ENCODE results near the gene TM4SF20.
A peak's percentile ranks its signal among the peaks of the same experiment; 100 is the strongest.

Gene TM4SF20

DNA sequence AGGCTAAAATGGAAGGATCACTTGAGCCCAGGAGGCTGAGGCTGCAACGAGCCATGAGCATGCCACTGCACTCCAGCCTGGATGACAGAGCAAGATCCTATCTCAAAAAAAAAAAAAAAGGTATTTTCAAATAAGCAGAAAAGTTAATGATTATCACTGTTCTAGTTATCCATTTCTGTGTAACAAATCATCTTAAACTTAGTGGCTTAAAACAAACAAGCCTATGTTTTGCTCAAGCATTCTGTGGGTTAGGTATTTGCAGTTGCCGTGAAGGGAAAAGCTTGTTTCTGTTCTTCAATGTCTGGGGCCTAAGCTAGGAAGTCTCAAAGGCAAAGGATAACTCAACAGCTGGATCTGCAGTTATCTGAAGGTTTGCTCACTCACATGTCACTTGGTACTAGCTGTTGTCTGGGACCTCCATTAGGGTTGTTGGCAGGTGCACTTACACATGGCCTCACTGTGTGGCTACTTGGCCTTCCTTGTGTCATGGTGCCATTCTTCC is 40.0 kb downstream of the TM4SF20 start:
- Histone ChIP-seq H3K36me3 (replicated peaks in 1 of 2; ENCODE audit: control insufficient read depth in 2 of 2, insufficient read depth in 2 of 2, low read length in 2 of 2) (peaks cover 2 to 88% of the 10 kb centered on the region in 2 donors), H3K23ac (ENCODE audit: low read depth, low read length, poor library complexity) (no peak overlapping the region), H2BK120ac (ENCODE audit: low read depth, low read length) (no peak overlapping the region), H2BK5ac (ENCODE audit: low read length) (no peak overlapping the region), H2BK12ac (ENCODE audit: low read length) (no peak overlapping the region), H3K4me3 (ENCODE audit: low read length in 2 of 2) (no peak overlapping the region), H3K14ac (ENCODE audit: low read length) (no peak overlapping the region), H2BK15ac (ENCODE audit: low read length) (no peak overlapping the region), H2AK5ac (ENCODE audit: low read depth, low read length) (no peak overlapping the region), H3K4me2 (ENCODE audit: insufficient read depth, low read length, poor library complexity, severe bottlenecking) (no peak overlapping the region), H3K9ac (ENCODE audit: low read depth, low read length, poor library complexity) (no peak overlapping the region), H3K4ac (ENCODE audit: low read length) (no peak overlapping the region), H3K27me3 (ENCODE audit: control insufficient read depth in 3 of 3, insufficient read depth in 3 of 3, low read depth in 1 of 3, low read length in 3 of 3) (no peaks in the 10 kb centered on the region), H4K91ac (ENCODE audit: low read depth, low read length, poor library complexity) (no peak overlapping the region), H4K8ac (ENCODE audit: low read depth, low read length) (no peak overlapping the region), H3K27ac (replicated peaks; ENCODE audit: low read length) (no peak overlapping the region), H2AFZ (ENCODE audit: low read length) (no peak overlapping the region), H3K18ac (ENCODE audit: low read length) (no peak overlapping the region), H3K9me3 (replicated peaks in 1 of 2; ENCODE audit: control insufficient read depth in 2 of 2, insufficient read depth in 1 of 2, low read depth in 1 of 2, low read length in 2 of 2) (no peaks in the 10 kb centered on the region), H3K79me1 (ENCODE audit: low read depth, low read length) (no peaks in the 10 kb centered on the region), H3K4me1 (ENCODE audit: control insufficient read depth in 2 of 2, insufficient read depth in 1 of 2, low read depth in 1 of 2, low read length in 2 of 2) (no peaks in the 10 kb centered on the region)
- no CpG with 5 or more reads among the region's 2 CpGs for WGBS, 2 donors (ENCODE audit: extremely low coverage in 2 of 2, insufficient read length in 2 of 2, insufficient replicate concordance in 1 of 2)
- no peak for DNase-seq (ENCODE audit: low spot score)

GRCh38 chr2:227337442-227337841 is 41.7 kb downstream of the TM4SF20 start:
- Histone ChIP-seq H2AFZ (ENCODE audit: low read length) (no peak overlapping the region), H3K4ac (ENCODE audit: low read length) (no peak overlapping the region), H3K9ac (ENCODE audit: low read depth, low read length, poor library complexity) (no peak overlapping the region), H3K18ac (ENCODE audit: low read length) (no peak overlapping the region), H2AK5ac (ENCODE audit: low read depth, low read length) (no peak overlapping the region), H3K4me3 (ENCODE audit: low read length in 2 of 2) (no peak overlapping the region), H2BK12ac (ENCODE audit: low read length) (no peak overlapping the region), H3K23ac (ENCODE audit: low read depth, low read length, poor library complexity) (no peak overlapping the region), H3K27me3 (ENCODE audit: control insufficient read depth in 3 of 3, insufficient read depth in 3 of 3, low read depth in 1 of 3, low read length in 3 of 3) (no peaks in the 10 kb centered on the region), H4K91ac (ENCODE audit: low read depth, low read length, poor library complexity) (no peak overlapping the region), H3K27ac (replicated peaks; ENCODE audit: low read length) (no peak overlapping the region), H2BK120ac (ENCODE audit: low read depth, low read length) (no peak overlapping the region), H2BK15ac (ENCODE audit: low read length) (no peak overlapping the region), H3K9me3 (replicated peaks in 1 of 2; ENCODE audit: control insufficient read depth in 2 of 2, insufficient read depth in 1 of 2, low read depth in 1 of 2, low read length in 2 of 2) (no peaks in the 10 kb centered on the region), H2BK5ac (ENCODE audit: low read length) (no peak overlapping the region), H3K79me1 (ENCODE audit: low read depth, low read length) (no peaks in the 10 kb centered on the region), H4K8ac (ENCODE audit: low read depth, low read length) (no peak overlapping the region), H3K4me2 (ENCODE audit: insufficient read depth, low read length, poor library complexity, severe bottlenecking) (no peak overlapping the region), H3K4me1 (ENCODE audit: control insufficient read depth in 2 of 2, insufficient read depth in 1 of 2, low read depth in 1 of 2, low read length in 2 of 2) (no peaks in the 10 kb centered on the region), H3K36me3 (replicated peaks in 1 of 2; ENCODE audit: control insufficient read depth in 2 of 2, insufficient read depth in 2 of 2, low read length in 2 of 2) (peaks cover 4 to 88% of the 10 kb centered on the region in 2 donors), H3K14ac (ENCODE audit: low read length) (no peak overlapping the region)
- DNase-seq (ENCODE audit: low spot score), result no peak
- no CpG with 5 or more reads among the region's 2 CpGs for WGBS, 2 donors (ENCODE audit: extremely low coverage in 2 of 2, insufficient read length in 2 of 2, insufficient replicate concordance in 1 of 2)

- no peak overlapping the region for H2AK5ac ChIP-seq (ENCODE audit: low read depth, low read length)
- no peak overlapping the region for H2BK15ac ChIP-seq (ENCODE audit: low read length)
- no peak overlapping the region for H3K27ac ChIP-seq (replicated peaks; ENCODE audit: low read length)
- H3K36me3 ChIP-seq (replicated peaks in 1 of 2; ENCODE audit: control insufficient read depth in 2 of 2, insufficient read depth in 2 of 2, low read length in 2 of 2), result peaks cover 4 to 84% of the 10 kb centered on the region in 2 donors
- H3K18ac ChIP-seq (ENCODE audit: low read length), result no peak overlapping the region
- H2BK120ac ChIP-seq (ENCODE audit: low read depth, low read length), result no peak overlapping the region
- no peak for DNase-seq (ENCODE audit: low spot score)
- H4K8ac ChIP-seq (ENCODE audit: low read depth, low read length), result no peak overlapping the region
- no peak overlapping the region for H3K23ac ChIP-seq (ENCODE audit: low read depth, low read length, poor library complexity)
- H3K79me1 ChIP-seq (ENCODE audit: low read depth, low read length), result no peaks in the 10 kb centered on the region
- no CpG with 5 or more reads among the region's 1 CpG for WGBS, 2 donors (ENCODE audit: extremely low coverage in 2 of 2, insufficient read length in 2 of 2, insufficient replicate concordance in 1 of 2)
- no peak overlapping the region for H3K9ac ChIP-seq (ENCODE audit: low read depth, low read length, poor library complexity)
- H3K4ac ChIP-seq (ENCODE audit: low read length), result no peak overlapping the region
- H2AFZ ChIP-seq (ENCODE audit: low read length), result no peak overlapping the region
- H3K4me3 ChIP-seq (ENCODE audit: low read length in 2 of 2), result no peak overlapping the region
- no peak overlapping the region for H2BK12ac ChIP-seq (ENCODE audit: low read length)
- no peaks in the 10 kb centered on the region for H3K4me1 ChIP-seq (ENCODE audit: control insufficient read depth in 2 of 2, insufficient read depth in 1 of 2, low read depth in 1 of 2, low read length in 2 of 2)
- H3K4me2 ChIP-seq (ENCODE audit: insufficient read depth, low read length, poor library complexity, severe bottlenecking), result no peak overlapping the region
- no peak overlapping the region for H2BK5ac ChIP-seq (ENCODE audit: low read length)
- H4K91ac ChIP-seq (ENCODE audit: low read depth, low read length, poor library complexity), result no peak overlapping the region
- H3K9me3 ChIP-seq (replicated peaks in 1 of 2; ENCODE audit: control insufficient read depth in 2 of 2, insufficient read depth in 1 of 2, low read depth in 1 of 2, low read length in 2 of 2), result no peaks in the 10 kb centered on the region
- no peaks in the 10 kb centered on the region for H3K27me3 ChIP-seq (ENCODE audit: control insufficient read depth in 3 of 3, insufficient read depth in 3 of 3, low read depth in 1 of 3, low read length in 3 of 3)
- H3K14ac ChIP-seq (ENCODE audit: low read length), result no peak overlapping the region
Observed at GRCh38 chr2:227335713-227336112, 43.4 kb downstream of the TM4SF20 start.

DNA sequence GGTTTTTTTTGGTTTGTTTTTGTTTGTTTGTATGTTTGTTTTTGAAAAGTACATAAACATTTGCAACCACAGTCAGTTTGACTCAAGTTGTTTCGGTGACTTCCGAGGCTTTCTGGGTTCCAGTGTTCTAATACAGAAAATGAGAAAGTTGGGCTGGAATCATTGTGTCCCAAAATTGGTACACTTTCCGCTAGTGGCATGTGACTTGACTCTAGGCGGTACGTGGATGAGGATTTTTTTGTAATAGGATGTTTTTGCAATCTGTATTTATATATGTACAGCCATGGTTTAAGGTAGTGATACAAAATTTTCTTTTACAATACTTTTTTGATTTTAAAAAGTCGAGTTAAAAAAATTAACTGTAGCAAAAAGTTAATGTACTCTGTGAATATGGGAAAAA is 52.3 kb downstream of the TM4SF20 start:
- no peak for DNase-seq (ENCODE audit: low spot score)
- Histone ChIP-seq H2BK120ac (ENCODE audit: low read depth, low read length) (no peak overlapping the region), H3K4me3 (ENCODE audit: low read length in 2 of 2) (peak overlapping the region in 1 of 2 donors; percentile 66), H2AK5ac (ENCODE audit: low read depth, low read length) (no peak overlapping the region), H3K27ac (replicated peaks; ENCODE audit: low read length) (no peak overlapping the region), H2BK15ac (ENCODE audit: low read length) (no peak overlapping the region), H3K4me1 (ENCODE audit: control insufficient read depth in 2 of 2, insufficient read depth in 1 of 2, low read depth in 1 of 2, low read length in 2 of 2) (peaks cover 0 to 4% of the 10 kb centered on the region in 2 donors), H3K4me2 (ENCODE audit: insufficient read depth, low read length, poor library complexity, severe bottlenecking) (no peak overlapping the region), H2BK5ac (ENCODE audit: low read length) (no peak overlapping the region), H3K9ac (ENCODE audit: low read depth, low read length, poor library complexity) (no peak overlapping the region), H3K9me3 (replicated peaks in 1 of 2; ENCODE audit: control insufficient read depth in 2 of 2, insufficient read depth in 1 of 2, low read depth in 1 of 2, low read length in 2 of 2) (peaks cover 3% of the 10 kb centered on the region in 2 donors), H3K27me3 (ENCODE audit: control insufficient read depth in 3 of 3, insufficient read depth in 3 of 3, low read depth in 1 of 3, low read length in 3 of 3) (no peaks in the 10 kb centered on the region), H3K79me1 (ENCODE audit: low read depth, low read length) (peaks cover 5% of the 10 kb centered on the region), H2BK12ac (ENCODE audit: low read length) (no peak overlapping the region), H3K18ac (ENCODE audit: low read length) (no peak overlapping the region), H4K8ac (ENCODE audit: low read depth, low read length) (no peak overlapping the region), H3K36me3 (replicated peaks in 1 of 2; ENCODE audit: control insufficient read depth in 2 of 2, insufficient read depth in 2 of 2, low read length in 2 of 2) (peaks cover 3 to 34% of the 10 kb centered on the region in 2 donors), H3K4ac (ENCODE audit: low read length) (no peak overlapping the region), H4K91ac (ENCODE audit: low read depth, low read length, poor library complexity) (no peak overlapping the region), H3K14ac (ENCODE audit: low read length) (no peak overlapping the region), H2AFZ (ENCODE audit: low read length) (no peak overlapping the region), H3K23ac (ENCODE audit: low read depth, low read length, poor library complexity) (no peak overlapping the region)
- WGBS, 2 donors (ENCODE audit: extremely low coverage in 2 of 2, insufficient read length in 2 of 2, insufficient replicate concordance in 1 of 2), result no CpG with 5 or more reads among the region's 6 CpGs

All from neuronal stem cell (in vitro differentiated cells).